ENCODE results near the gene ATOSB. TPM values are rescaled to one million over a fixed set of nuclear protein-coding genes. Genes with fewer than 3 reads are reported as not detected.

Gene ATOSB
- total and polyA plus RNA-seq, 2 experiments from 2014 or later, result 2.3 to 6.1 TPM

DNA sequence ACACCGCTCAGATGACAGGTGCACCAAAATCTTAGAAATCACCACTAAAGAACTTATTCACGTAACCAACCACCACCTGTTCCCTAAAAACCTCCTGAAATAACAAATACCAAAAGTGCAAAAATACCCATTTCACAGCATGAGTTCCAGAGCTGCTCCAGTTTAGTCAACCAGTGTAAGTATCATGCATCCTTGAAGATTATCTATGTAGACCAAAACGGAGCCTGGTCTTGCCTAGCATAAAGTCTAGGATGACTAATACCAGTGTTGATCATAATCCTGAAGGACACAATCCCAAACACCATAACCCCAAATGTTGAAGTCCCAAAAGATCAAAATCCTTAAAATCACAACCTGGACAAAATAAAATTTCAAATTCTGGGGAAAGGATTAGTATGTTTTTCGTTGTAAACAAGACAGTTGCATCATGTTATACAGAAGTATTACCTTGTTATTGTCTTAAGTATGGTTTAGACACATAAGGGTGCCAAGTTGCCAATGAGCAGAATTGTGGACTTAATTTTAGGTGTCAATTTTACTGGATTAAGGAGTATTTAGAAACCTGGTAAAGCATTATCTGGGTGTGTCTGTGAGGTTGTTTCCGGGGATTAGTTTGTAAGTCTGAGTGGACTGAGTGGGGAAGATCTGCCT lies 61.4 kb downstream of the ATOSB start (continued):
- TF ChIP-seq ZNF462 (CRISPR knock-in tag; IDR thresholded peaks at IDR 0.05) (no peak), STAT1 (IDR thresholded peaks at IDR 0.05; ENCODE audit: unreplicated experiment) (no peak), ZNF331 (CRISPR knock-in tag; IDR thresholded peaks at IDR 0.05; ENCODE audit: low read depth) (no peak), EZH2phosphoT487 (IDR thresholded peaks at IDR 0.05; ENCODE audit: unreplicated experiment) (no peak), POLR2AphosphoS5 (IDR thresholded peaks at IDR 0.05; ENCODE audit: low read depth) (no peak)

Other genes starting within 250 kb of the ATOSB start
- gene PHF24, start 157.6 kb downstream of the ATOSB start, total RNA-seq (2014; rRNA removed; shearing (Covaris generic)), result 0.14 and 0.19 TPM in 2 replicates
- 0.03 and 0.05 TPM in 2 replicates for gene PHF24, start 157.6 kb downstream of the ATOSB start, polyA plus RNA-seq (2016; fragmentation: Nextera tagmentation; extraction: Ambion mirVana)
- 37.4 and 37.6 TPM in 2 replicates for gene DNAJB5, start 126.1 kb downstream of the ATOSB start, total RNA-seq (2014; rRNA removed; shearing (Covaris generic))
- 20.3 and 22.6 TPM in 2 replicates for gene DNAJB5, start 126.1 kb downstream of the ATOSB start, polyA plus RNA-seq (2016; fragmentation: Nextera tagmentation; extraction: Ambion mirVana)
- 361 and 408 TPM in 2 replicates for gene VCP, start 43.2 kb downstream of the ATOSB start, total RNA-seq (2014; rRNA removed; shearing (Covaris generic))
- 113 and 130 TPM in 2 replicates for gene VCP, start 43.2 kb downstream of the ATOSB start, polyA plus RNA-seq (2016; fragmentation: Nextera tagmentation; extraction: Ambion mirVana)
- gene FANCG, start 35.9 kb downstream of the ATOSB start, total RNA-seq (2014; rRNA removed; shearing (Covaris generic)), result 47.0 and 56.2 TPM in 2 replicates
- 53.1 and 53.8 TPM in 2 replicates for gene FANCG, start 35.9 kb downstream of the ATOSB start, polyA plus RNA-seq (2016; fragmentation: Nextera tagmentation; extraction: Ambion mirVana)
- gene PIGO, start 19.3 kb downstream of the ATOSB start, total RNA-seq (2014; rRNA removed; shearing (Covaris generic)), result 13.6 and 18.9 TPM in 2 replicates
- gene PIGO, start 19.3 kb downstream of the ATOSB start, polyA plus RNA-seq (2016; fragmentation: Nextera tagmentation; extraction: Ambion mirVana), result 11.2 and 13.6 TPM in 2 replicates
- 210 and 221 TPM in 2 replicates for gene STOML2, start 12.7 kb downstream of the ATOSB start, total RNA-seq (2014; rRNA removed; shearing (Covaris generic))
- 109 and 114 TPM in 2 replicates for gene STOML2, start 12.7 kb downstream of the ATOSB start, polyA plus RNA-seq (2016; fragmentation: Nextera tagmentation; extraction: Ambion mirVana)
- gene UNC13B, start 46.1 kb upstream of the ATOSB start, total RNA-seq (2014; rRNA removed; shearing (Covaris generic)), result 44.9 and 52.1 TPM in 2 replicates
- 8.0 and 8.7 TPM in 2 replicates for gene UNC13B, start 46.1 kb upstream of the ATOSB start, polyA plus RNA-seq (2016; fragmentation: Nextera tagmentation; extraction: Ambion mirVana)

Data from GM23338 (cell line).